Esophagus squamous epithelium (tissue), 5 donors: ENCODE data around the gene CHST8. TPM values are rescaled to one million over a fixed set of nuclear protein-coding genes. Genes with fewer than 3 reads are reported as not detected.

Source experiments
- DNase-seq: peaks from one replicate; lab custom pipeline; 2025; lab: John Stamatoyannopoulos, UW
- H3K27ac ChIP-seq, 4 donors: fragments of 200-600 bp; sonication (generic); one replicate each; pipeline ENCODE4 v1.5.1; 2016 to 2019; ENCODE audit warnings: mild to moderate bottlenecking in 1 of 4
- H3K27me3 ChIP-seq, 4 donors: fragments of 200-600 bp; sonication (generic); 1 replicate in 3 of 4; 2 replicates in 1 of 4; pipeline versions ENCODE4 v1.5.1 to v1.6.0; 2017 to 2021; ENCODE audit warnings: antibody characterized with exemption in 1 of 4
- H3K36me3 ChIP-seq, 3 donors: fragments of 200-600 bp; sonication (generic); one replicate each; pipeline ENCODE4 v1.5.1; 2016 to 2019
- H3K4me1 ChIP-seq, 3 donors: fragments of 200-600 bp; sonication (generic); one replicate each; pipeline ENCODE4 v1.5.1; 2017 to 2019
- H3K4me3 ChIP-seq, 4 donors: fragments of 200-600 bp; sonication (generic); 1 replicate in 3 of 4; 2 replicates in 1 of 4; pipeline ENCODE4 v1.5.1; 2016 to 2019; ENCODE audit warnings: mild to moderate bottlenecking in 2 of 4, moderate library complexity in 1 of 4
- H3K9me3 ChIP-seq, 3 donors: fragments of 200-600 bp; sonication (generic); one replicate each; pipeline ENCODE4 v1.5.1; 2016 to 2019
- POLR2A ChIP-seq, 4 donors: fragments of 450-650 bp; IDR thresholded peaks; one replicate each; pipeline ENCODE4 v1.6.1; 2017; ENCODE audit warnings: antibody characterized with exemption in 4 of 4, mild to moderate bottlenecking in 4 of 4, moderate library complexity in 3 of 4
- WGBS, 2 donors: methylation state at CpG; one replicate each; pipeline ENCODE4 v1.1.5; 2018; 5-methylcytosine and 5-hydroxymethylcytosine counted together
- intact Hi-C: fragments of 100-400 bp; cut with DNase I; formaldehyde crosslinking; loops from one replicate; pipeline ENCODE4 v1.15.0; 2022
- total RNA-seq, 4 donors: library from RNA; depleted of rRNA; stranded (reverse); fragments of >200 nt; gene quantifications; one replicate each; pipeline ENCODE4 v1.1.0, GENCODE V29; 2016
- TF ChIP-seq, protein P1 (sequence below), 6 experiments: fragments of 450-650 bp in 4 of 6; fragments of 200-600 bp in 2 of 6; sonication (generic) in 2 of 6; IDR thresholded peaks; one replicate each; pipeline ENCODE4 v1.5.1; 2016 to 2019; ENCODE audit warnings: antibody characterized with exemption in 6 of 6, mild to moderate bottlenecking in 4 of 6, moderate library complexity in 4 of 6
- donor health status: DM: yes; HTN: yes; CAD: no.

Gene CHST8
- total RNA-seq, 4 donors from 2014 or later = 0.38 TPM; not detected in 3

DNA sequence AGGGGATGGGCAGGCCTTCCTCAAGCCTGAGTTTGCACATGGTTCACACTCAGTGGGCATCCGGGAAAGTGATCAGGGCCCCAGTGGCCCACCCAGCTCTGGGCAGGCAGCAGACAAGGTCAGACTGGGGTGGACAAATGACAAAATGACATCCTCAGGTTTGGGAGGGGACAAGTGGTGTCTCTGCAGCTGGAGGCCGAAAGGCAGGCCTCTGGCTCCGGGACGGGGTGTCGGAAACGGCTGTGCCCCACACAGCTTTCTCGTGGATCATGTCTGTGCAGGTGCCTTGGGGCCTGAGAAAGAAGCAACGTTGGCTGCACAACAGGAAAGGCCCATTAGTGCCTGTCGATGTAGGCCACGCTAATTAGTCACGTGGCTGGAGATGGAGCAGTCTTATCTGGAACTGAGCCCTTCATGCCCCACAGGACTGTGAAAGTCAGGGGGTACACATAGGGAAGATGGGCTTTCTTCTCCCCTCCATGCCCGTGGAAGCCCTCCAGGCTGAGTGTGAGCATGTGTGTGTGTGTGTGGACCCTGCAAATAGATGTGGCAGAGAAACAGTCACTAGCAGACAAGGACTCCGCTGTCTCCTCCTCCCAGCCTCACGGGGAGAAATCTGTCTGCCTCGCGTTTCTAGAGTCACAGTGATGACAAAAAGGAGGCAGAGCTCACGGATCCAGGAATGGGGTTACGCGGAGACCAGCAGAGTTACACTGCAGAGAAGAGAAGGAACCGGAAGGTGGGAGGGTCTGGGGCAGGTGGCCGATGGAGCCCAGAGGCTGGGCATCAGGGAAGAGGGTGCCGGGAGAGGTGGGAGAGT, 44.2 kb downstream of the CHST8 start:
- Histone ChIP-seq H3K4me3 (no peak overlapping the region), H3K4me1 (peaks cover 0 to 4% (median 0%) of the 10 kb centered on the region in 3 donors), H3K9me3 (no peaks in the 10 kb centered on the region), H3K27me3 (peaks cover 0 to 34% (median 0%) of the 10 kb centered on the region in 4 donors), H3K36me3 (no peaks in the 10 kb centered on the region), H3K27ac (no peak overlapping the region)
- no peak for DNase-seq
- 74% methylated on average over 13 to 18 of the region's 22 CpGs for WGBS, 2 donors
- intact Hi-C loops = no loop called here
- no peak for TF ChIP-seq POLR2A (IDR thresholded peaks at IDR 0.05)
- TF ChIP-seq, protein P1, sequence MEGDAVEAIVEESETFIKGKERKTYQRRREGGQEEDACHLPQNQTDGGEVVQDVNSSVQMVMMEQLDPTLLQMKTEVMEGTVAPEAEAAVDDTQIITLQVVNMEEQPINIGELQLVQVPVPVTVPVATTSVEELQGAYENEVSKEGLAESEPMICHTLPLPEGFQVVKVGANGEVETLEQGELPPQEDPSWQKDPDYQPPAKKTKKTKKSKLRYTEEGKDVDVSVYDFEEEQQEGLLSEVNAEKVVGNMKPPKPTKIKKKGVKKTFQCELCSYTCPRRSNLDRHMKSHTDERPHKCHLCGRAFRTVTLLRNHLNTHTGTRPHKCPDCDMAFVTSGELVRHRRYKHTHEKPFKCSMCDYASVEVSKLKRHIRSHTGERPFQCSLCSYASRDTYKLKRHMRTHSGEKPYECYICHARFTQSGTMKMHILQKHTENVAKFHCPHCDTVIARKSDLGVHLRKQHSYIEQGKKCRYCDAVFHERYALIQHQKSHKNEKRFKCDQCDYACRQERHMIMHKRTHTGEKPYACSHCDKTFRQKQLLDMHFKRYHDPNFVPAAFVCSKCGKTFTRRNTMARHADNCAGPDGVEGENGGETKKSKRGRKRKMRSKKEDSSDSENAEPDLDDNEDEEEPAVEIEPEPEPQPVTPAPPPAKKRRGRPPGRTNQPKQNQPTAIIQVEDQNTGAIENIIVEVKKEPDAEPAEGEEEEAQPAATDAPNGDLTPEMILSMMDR (IDR thresholded peaks at IDR 0.05) = no peak

DNA sequence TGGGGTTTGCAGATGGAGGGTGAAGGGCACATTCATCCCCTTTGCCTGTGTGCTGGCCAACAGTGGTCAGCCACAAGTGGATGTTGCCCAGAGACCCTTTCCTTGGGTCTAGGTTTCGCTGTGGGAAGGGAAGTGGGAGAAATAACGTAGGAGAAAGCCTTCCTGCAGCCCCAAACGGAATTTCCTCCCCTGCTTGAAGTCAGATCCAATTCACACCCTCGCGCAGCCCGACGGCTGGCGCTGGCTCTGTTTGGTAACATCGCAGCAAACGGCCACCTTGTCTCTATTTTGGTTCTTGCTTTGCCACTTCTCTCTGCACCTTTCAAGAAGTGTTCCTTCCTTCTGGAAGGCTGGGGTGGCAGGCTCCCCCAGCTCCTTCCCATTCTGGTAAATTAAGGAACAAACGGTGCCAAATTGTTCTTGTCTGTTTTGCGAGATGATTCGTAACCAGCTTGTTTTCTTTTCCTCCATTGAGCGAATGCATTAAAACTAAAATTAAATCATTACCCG, 45.4 kb downstream of the CHST8 start:
- no peaks in the 10 kb centered on the region for H3K9me3 ChIP-seq
- no peak overlapping the region for H3K4me3 ChIP-seq
- no peak overlapping the region for H3K27ac ChIP-seq
- no peak for DNase-seq
- H3K4me1 ChIP-seq = peaks cover 0 to 4% (median 0%) of the 10 kb centered on the region in 3 donors
- 74 to 77% methylated on average over 14 of the region's 15 CpGs for WGBS, 2 donors
- intact Hi-C loops = no loop called here
- H3K36me3 ChIP-seq = no peaks in the 10 kb centered on the region
- peaks cover 0 to 45% (median 0%) of the 10 kb centered on the region in 4 donors for H3K27me3 ChIP-seq
- no peak for TF ChIP-seq POLR2A (IDR thresholded peaks at IDR 0.05)
- TF ChIP-seq, protein P1 (IDR thresholded peaks at IDR 0.05) = no peak

DNA sequence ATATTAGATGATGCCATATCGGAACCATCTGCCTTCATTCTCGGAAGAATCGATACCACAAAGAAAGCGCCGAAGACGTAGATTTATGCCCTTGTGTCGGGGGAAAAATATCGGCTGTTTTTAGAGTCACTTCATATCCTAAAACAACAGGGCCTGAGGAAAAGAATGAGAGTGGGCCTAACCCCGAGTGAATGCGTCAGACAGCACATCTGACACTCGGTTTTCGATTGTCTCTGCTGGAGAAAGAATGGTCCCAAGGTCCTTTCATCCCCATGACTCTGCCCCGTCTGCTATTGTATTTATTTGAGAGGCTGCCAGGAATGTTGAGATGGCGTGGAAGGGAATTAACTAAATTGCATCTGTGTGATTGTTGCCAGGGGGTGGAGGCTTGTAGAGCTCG, 46.1 kb downstream of the CHST8 start:
- 70 to 82% methylated on average over 15 of the region's 15 CpGs for WGBS, 2 donors
- peaks cover 0 to 52% (median 0%) of the 10 kb centered on the region in 4 donors for H3K27me3 ChIP-seq
- no peaks in the 10 kb centered on the region for H3K36me3 ChIP-seq
- H3K4me3 ChIP-seq = no peak overlapping the region
- DNase-seq = no peak
- H3K9me3 ChIP-seq = no peaks in the 10 kb centered on the region
- intact Hi-C loops = no loop called here
- no peak overlapping the region for H3K27ac ChIP-seq
- TF ChIP-seq, protein P1 (IDR thresholded peaks at IDR 0.05) = no peak
- TF ChIP-seq POLR2A (IDR thresholded peaks at IDR 0.05) = no peak
- peaks cover 0 to 4% (median 0%) of the 10 kb centered on the region in 3 donors for H3K4me1 ChIP-seq

DNA sequence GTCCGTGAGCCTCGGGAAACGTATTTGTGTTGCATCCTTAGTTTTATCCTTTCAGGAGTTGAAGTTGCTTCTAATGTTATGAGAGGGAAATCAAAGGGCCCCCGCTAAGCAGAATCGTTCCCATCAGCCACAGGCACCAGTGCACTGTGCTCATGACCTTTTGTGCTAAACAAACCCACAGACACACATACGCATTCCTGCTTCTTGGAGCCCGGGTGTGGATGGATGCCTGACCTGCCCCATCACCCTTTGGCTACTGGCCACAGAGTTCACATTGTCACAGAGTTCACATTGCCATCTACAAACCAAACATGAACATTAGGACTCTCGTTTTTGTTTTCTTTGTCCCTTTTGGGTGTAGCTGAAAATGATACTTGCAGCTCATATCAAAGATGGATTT, 47.2 kb downstream of the CHST8 start:
- H3K27ac ChIP-seq = no peak overlapping the region
- TF ChIP-seq POLR2A (IDR thresholded peaks at IDR 0.05) = no peak
- TF ChIP-seq, protein P1 (IDR thresholded peaks at IDR 0.05) = no peak
- DNase-seq = no peak
- no peaks in the 10 kb centered on the region for H3K9me3 ChIP-seq
- peaks cover 0 to 4% (median 0%) of the 10 kb centered on the region in 3 donors for H3K4me1 ChIP-seq
- peaks cover 0 to 63% (median 0%) of the 10 kb centered on the region in 4 donors for H3K27me3 ChIP-seq
- WGBS, 2 donors = 58 to 68% methylated on average over 8 of the region's 8 CpGs
- no peaks in the 10 kb centered on the region for H3K36me3 ChIP-seq
- intact Hi-C loops = no loop called here
- H3K4me3 ChIP-seq = no peak overlapping the region

DNA sequence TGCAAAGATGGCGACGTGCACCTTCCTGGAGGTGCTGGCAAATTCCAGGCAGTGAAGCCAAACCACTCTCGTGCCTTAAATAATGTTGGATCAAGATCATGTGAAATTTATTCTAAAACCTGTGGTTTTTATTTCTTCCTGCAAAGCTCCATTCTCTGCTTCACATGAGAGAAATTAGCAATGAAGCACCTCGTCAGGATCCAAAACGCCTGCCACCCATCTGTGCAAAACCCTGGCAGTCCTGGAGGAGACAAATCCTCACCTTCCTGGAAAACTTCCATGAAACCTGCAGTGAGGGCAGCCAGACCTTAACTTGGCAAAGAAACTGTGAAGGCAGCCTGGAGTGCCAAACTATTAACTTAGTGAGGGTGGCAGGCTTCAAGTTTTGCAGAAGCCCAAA, 47.6 kb downstream of the CHST8 start:
- Histone ChIP-seq H3K27ac (no peak overlapping the region), H3K4me3 (no peak overlapping the region), H3K27me3 (peaks cover 0 to 67% (median 0%) of the 10 kb centered on the region in 4 donors), H3K9me3 (no peaks in the 10 kb centered on the region), H3K36me3 (no peaks in the 10 kb centered on the region), H3K4me1 (peaks cover 0 to 4% (median 0%) of the 10 kb centered on the region in 3 donors)
- intact Hi-C loops = no loop called here
- 43 to 53% methylated on average over 5 of the region's 5 CpGs for WGBS, 2 donors
- no peak for TF ChIP-seq POLR2A (IDR thresholded peaks at IDR 0.05)
- TF ChIP-seq, protein P1 (IDR thresholded peaks at IDR 0.05) = no peak
- DNase-seq = no peak
